Activated effector memory CD4-positive, alpha-beta T cell treated with anti-CD3 and anti-CD28 coated beads, Interleukin-2, amount 50 U/mL, for 16 hours (primary cell): ENCODE data around the gene MAL.
A peak's percentile ranks its signal among the peaks of the same experiment; 100 is the strongest.

Source experiments
- DNase-seq: peaks from one replicate; pipeline ENCODE4 v3.0.0-alpha.2; 2020

The MAL gene

DNA sequence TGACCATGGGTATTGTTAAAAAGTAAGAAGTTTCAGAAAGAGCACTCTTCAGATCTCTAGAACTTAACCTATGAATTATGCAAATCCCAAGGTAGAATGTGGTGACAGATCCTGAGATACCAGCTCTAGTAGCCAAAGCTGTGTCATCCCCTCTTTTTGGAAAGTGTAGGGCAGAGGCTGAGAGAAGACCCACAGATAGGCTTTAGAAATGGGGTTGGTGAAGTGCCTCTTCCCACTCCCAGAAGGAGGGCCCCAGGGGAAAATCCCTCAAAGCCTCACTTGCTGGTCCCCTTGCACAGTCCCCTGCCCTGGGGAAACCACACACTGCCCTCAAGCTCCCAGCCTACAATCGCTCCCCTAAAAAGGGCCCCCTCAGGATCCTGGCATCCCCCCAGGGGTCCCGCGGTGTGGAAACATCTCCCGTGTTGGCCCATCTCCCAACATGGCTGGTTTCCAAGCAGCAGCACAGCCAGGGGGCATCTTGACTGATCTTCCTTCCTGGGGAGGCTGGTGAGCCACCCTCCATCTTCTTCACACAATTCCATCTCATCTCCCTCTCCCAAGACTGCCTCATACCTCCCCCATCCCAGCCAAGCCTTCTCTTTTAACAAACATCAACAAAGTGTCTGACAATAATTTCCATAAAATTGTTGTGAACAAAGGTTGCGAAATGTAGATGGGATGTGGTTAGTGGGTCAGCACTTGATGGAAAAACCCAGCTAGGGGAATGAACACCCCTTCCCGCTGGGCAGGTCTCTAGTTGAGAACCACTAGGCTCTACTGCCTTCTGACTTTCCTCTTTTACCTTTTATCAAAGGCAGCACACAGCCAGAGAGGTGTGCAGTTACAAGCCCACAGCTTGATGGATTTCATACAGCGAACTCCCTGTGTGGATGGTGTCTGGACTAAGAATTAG is 25.1 kb downstream of the MAL start:
- DNase-seq = peak; percentile 45

DNA sequence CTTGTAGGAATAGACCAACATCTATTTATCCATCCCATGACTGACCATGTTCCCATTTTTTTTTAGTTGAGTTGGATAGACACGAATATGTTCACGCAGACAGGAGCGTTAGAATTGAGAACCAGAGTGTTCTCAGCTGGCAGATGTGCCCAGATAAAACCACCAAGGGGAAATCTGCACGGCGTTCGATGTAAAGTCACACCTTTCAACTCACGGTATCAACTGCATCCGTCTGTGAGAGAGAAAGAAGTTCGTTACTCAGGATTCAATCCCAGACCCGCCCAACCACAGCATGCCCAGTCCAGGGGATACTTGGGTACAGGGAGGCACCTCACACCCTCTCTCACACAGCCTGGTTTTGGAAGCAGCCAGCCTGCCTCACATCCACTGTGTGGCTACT is 26.1 kb downstream of the MAL start:
- peak; percentile 47 for DNase-seq

DNA sequence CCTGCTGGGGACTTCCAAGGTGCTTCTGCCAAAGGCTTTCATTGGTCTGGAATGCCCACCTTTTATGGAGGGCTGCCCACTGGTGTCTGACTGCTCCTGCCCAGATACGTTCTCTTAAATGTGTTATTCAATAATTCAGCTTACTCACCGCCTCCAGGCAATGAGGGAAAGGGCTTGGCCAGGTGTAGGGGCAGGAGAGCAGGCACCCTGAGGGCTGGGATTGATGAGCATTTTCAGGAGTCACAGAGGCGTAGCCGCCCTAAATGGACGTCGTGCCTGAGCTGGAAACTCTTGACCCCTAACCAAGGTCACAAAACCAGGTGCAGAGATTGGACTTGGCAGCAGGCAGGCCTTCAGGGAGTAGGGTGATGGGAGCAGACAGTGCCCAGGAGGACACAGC is 26.8 kb downstream of the MAL start:
- peak; percentile 38 for DNase-seq

DNA sequence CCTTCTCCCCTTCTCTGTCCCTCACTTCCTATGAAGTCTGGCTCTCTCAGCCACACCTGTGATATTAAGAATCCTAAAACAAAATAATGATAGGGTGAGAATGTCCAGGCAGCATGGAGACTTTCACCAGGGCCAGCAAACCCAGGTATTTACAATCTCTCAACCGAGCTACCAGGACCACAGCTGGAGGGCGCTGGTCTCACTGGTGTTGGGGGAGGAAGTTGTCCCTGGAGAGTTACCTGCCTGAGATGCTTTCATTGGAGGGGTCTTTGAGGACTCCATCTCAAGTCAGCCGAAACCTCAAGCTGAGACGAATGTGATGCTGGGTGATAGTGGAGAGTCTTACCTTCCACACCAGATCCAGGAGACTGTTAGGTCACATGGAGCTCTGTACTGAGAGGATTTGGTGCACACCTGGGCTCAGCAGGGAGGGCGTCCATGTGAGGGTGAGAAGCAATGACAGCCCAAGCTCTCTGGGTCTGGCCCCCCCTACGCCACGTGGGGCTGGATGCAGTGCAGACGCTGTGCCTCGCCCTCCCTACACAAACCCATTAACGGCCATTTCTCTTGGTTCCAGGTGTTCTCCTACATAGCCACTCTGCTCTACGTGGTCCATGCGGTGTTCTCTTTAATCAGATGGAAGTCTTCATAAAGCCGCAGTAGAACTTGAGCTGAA is 27.4 kb downstream of the MAL start:
- DNase-seq = peak; percentile 48

DNA sequence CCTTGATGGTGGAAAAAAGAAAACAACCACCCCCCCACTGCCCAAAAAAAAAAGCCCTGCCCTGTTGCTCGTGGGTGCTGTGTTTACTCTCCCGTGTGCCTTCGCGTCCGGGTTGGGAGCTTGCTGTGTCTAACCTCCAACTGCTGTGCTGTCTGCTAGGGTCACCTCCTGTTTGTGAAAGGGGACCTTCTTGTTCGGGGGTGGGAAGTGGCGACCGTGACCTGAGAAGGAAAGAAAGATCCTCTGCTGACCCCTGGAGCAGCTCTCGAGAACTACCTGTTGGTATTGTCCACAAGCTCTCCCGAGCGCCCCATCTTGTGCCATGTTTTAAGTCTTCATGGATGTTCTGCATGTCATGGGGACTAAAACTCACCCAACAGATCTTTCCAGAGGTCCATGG is 28.0 kb downstream of the MAL start:
- peak; percentile 62 for DNase-seq

DNA sequence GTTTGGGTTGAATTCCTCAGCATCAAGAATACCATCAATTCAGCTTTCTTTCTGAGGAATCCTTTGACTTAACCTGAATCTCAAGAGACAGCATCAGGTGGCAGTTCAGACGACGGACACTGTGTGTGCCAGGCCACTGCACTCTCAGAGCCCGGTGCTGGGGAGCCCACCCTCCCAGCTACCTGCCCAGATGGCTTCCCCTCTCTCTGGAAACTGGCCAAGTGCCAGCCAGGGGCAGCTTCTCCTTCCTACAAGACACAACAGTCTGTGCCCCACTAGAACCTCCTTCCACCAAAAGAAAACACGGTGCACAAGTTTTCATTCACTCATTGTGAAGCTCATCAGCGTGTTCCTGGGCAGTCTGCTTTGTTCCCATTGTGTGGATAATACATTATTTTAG is 28.5 kb downstream of the MAL start:
- DNase-seq = no peak

DNA sequence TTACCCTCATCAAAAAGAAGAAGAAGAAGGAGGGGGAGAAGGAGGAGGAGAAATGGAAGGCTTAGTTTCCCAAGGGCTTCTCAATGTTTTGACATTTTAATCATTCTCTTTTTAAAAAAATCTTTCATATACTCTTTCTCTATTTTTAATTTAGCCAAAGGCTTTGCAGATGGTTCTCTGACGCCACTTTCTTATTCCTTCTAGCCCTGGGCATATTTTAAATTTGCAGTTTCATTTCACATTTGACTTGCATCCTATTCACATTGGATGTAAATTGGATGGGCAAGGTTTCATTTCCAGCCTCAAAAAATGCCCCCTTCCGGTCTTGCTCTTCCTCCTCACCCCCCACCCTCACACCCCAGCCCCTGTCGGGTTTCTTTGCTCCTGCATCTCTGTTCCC is 29.8 kb downstream of the MAL start:
- no peak for DNase-seq

DNA sequence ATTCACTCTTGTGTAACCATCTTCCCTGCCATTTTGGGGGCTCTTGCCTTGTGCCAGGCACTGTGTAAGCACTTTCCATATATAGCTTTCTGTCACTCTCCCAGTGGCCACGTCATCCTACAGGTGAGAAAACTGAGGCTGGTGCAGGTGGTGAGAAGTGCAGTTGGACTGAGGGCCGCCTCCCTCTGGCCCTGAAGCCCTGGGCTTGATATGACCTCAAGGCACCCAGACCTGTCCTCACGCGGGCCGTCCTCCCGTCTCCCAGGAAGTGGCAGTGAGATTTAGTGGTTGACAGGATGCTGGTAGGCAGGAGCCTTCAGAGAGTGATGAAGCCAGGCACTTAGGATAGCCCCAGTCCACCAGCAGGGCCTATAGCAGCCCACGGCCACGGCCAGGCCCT is 30.5 kb downstream of the MAL start:
- peak; percentile 57 for DNase-seq

DNA sequence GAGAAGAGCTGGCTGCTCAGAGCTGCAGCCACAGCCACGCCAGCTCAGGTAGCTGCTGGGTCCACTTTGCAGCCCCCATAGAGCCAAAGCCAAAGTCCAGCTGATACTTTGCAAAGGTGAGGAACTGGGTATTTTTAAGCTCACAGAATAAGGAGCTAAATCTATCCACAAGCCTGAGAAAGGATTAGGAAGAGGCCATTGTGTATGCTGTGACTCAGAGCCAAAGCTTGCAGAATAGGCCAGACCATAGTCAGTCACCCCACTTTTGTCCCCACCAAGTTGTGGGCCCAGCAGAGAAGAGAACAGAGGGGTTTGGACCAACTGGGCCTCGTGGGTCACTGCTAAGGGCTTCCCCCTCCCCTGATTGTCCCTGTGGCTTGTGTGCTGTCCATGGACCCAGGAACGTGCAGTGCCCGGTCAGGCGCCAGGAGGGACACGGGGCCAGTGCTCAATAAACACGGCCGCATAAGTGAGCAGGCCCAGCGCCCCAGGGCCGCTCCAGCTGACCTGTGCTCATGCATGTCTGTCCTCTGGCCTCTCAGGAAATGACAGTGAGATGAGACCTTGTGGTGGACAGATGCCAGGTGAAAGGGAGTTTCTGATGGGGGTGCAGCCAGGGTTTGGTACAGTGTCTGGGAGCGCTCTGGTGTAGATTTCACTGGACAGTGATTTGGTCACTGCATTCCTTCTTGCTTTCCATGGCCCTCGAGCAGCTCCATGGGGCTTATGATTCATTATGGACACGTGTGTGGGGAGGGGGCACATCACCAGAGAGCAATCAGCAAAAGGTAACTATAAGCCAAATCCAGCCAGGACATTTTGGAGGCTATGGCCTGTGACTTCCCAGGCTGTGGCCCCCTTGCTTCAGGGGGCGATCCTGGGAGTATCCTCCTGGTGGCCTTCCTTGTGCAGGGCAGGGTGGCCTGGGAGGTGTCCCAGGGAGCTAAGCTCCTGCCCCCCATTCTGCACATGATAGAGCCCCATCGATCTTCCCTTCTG is 31.3 kb downstream of the MAL start:
- peak; percentile 50 for DNase-seq

DNA sequence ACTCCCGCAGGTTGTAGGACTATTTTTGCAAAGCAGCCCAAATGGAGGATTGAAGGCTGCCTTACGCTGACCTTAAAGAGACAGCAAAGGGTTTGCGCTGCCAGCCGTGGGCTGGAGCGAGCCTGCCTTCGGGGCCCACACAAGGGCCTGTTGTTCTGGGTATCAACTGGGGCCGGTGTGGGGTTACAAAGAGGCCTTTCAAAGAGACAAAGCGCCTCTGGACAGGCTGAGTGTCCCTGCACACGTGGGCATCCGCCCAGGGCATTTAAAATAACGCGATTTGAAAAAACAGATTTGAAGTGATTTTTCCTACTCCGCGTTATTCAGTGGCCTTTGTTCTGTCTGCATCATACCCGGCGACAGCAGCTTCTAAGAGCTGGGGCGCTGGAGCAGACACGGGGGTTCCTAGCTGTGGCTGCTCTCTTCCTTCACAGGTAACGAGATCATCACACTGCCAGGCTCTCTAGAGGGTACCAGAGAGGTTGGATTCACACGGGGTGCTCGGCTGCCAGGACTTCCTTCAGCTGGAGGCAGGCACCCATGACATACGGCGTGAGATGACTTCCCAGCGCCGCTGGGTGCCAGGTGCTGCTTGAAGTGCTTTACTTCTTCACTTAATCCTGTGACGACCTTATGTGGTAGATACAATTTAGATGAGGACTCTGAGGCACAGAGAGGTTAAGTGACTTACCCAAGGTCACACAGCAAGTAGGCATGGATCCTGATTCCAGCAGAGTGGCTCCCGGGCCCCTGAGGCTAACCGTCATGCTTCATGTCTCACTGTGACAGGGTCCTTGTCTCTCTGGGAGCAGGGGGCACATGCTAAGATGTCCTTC is 32.2 kb downstream of the MAL start:
- peak; percentile 54 for DNase-seq

DNA sequence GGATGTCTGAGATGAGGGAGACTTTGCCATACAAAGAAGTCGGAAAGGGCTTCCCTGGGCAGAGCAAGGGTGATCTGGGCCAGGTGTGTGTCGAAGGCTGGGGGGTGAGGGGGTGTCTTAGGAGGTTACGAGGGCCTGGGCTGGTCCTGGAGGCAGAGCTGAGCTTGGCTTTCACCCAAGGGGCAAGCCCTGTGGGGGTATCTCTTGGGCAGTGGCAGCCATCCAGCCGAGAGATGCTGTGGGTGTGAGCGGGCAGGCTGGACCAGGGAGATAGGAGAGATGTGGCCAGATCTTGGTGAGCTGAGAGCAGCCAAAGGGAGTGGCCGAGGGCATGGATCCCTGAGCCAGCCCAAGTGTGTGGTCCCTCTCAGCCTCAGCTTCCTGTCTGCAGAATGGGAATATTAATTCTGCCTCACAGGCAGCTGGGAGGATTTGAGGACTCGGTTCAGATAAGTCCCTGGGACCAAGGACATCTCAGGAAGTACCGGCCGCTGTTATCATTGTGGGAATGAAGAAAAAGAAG is 33.0 kb downstream of the MAL start:
- peak; percentile 42 for DNase-seq

DNA sequence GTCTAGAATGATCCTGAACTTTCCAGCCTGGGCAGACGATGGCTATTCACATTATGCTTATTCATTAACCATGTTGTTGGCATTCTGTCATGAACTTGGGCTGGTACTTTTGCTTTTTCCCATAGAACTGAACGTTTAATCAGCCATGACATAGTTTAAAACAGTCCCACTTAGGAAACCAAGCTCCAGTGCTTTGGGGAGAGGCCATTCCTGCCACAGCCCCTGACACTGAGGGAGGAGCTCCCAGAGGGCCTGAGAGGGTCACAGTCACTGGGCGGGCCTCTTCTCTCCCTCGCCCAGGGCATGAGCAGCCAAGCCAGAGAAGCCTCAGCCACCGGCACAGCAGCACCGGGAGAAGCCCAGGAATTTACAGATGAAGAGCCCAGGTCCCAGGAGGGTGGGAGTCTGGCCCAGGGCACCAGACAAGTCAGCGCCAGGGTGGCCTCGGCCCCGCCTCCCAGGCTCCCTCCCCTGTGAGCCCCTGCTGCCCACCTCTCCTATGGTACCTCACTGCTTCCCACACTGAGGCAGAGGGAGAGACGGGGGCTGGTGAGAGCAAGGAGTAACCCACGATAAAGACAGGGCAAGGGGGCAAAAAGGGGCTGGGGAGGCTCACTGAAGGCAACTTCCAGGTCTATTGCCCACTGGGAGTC is 33.6 kb downstream of the MAL start:
- peak; percentile 44 for DNase-seq

DNA sequence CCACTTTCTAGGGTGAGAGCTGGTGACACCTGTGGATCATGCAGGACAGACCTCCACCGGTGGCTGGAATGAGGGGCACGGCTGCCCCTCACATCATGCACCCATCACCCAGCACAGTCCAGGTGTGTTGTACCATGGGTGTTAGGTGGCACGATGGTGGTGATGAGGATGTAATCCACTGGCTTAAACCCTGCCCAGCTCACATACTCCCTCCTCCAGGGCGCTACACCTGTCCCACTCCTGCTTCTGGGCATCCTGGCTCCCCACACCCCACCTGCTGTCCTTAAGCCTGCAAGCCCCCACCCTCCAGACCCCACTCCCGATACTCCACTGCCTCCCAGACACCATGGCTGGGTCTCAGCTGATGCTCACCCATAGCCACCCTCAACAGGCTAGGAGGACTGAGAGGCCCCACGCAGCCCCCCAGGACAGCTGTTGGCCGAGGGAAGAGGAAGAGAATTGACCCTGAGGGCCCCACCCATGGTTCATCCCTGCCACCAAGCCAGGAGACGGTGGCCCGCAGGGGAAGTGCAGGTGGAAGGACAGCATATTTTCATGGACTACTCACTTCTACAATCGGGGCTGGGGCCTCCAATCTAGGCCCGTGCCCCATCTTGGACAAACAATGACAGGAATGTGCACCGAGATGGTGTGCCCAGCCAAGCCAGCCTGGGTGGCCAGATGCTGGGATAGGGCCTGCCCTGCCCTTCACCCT is 34.3 kb downstream of the MAL start:
- DNase-seq = peak; percentile 41

DNA sequence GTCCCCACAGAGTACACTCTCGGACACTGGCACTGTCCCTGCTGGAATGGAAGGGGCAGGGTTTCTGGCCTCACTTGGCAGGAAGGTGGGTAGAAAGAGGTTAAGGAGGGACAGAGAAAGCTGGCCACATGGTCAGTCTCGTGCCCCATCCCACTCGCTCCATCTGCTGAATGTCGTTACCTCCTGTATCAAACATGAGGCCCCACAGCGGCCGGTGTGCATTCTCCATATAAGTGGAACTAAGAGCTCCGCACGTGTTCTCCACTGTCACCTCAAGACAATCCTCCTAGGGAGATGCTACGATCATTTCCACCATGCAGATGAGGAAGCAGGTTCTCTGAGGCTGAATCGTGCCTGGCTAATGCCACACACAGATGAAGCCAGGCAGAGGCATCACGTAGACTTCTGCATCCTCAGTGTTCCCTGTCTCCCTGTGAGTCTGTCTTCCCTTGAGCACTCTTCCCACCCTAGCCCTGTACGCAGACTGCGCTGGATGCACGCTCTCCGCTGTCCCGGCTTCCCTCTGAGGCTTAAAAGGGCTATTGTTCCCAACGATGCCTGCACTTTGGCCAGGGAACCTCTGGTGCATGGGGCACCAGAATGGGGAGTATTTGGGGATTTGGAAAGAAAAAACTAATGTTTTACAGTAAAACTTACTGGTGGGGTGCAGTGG is 35.1 kb downstream of the MAL start:
- peak; percentile 52 for DNase-seq

DNA sequence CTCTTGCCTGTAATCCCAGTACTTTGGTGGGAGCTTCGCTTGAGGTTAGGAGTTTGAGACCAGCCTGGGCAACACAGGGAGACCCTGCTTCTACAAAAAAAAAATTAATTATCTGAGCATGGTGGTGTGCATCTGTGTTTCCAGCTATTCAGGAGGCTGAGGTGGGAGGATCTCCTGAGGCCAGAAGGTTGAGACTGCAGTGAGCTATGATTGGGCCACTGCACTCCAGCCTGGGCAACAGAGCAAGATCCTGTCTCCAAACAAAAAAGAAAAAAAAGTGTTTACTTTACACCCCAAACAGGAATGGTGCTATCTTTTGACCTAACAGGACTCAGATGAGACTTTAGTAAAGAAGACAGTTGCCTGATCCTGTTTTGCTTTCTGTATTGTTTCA is 35.6 kb downstream of the MAL start:
- DNase-seq = no peak

DNA sequence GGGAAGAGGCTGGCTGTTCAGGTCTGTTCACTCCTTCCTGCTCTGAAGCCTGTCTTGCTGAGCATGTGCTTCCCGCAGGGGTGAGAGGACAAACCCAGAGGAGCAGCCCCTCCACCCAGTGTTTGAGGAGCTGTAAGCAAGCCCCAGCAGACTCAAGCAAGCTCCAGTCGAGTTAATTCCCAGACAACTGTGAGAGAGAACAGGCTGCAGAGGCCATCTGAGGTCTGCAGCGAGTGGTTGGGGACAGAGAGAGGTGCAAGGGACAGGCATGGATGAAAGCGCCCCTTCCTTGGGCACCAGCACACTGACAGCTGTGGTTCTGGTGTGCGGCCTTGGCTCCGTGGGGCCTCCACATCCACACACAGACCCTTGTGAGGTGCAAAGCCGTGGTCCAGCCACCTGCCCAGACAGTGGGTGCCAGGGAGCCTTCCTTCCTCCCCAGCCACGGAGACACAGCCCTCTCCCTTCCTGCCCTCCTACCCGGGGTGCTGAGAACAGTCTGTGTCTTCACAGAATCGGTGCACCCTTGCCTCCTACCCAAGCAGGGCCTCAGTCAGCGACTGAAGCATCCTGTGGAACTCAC is 36.2 kb downstream of the MAL start:
- peak; percentile 61 for DNase-seq

DNA sequence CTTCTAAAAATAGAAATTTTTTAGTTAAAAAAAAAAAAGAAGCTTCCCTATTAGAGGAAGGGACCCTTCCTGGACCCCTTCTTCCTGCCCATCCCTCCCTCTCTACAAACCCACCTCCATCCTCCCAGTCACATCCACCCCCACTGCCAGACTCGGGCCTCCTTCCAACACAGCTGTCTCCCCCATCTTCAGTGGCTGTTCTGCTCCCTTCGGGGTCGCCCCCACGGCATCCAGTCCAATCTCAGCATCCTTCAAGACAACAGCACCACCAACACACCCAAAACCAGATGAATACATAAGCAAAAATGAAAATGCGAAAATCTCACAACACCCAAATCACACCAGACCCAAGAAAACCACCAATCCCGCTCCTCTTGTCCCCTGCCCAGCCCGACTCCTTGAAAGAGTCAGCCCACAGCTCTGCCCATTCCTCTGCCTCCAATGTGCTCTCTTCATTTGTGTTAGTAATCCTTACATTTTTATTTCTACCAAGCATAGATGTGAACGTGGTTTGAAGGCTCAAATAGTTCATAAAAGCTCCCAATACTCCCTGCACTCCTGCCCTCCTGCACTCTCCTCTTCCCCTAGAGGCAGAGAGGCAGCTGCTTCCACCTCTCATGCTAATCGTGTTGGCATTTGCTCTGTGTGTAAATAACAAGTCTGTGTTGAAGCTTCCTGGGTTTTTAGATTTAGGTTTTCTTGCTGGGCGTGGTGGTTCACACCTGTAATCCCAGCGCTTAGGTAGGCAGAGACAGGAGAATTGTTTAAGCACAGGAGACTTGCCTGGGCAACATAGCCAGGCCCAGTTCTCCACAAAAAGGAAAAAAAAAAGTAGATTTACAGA is 37.0 kb downstream of the MAL start:
- DNase-seq = no peak

DNA sequence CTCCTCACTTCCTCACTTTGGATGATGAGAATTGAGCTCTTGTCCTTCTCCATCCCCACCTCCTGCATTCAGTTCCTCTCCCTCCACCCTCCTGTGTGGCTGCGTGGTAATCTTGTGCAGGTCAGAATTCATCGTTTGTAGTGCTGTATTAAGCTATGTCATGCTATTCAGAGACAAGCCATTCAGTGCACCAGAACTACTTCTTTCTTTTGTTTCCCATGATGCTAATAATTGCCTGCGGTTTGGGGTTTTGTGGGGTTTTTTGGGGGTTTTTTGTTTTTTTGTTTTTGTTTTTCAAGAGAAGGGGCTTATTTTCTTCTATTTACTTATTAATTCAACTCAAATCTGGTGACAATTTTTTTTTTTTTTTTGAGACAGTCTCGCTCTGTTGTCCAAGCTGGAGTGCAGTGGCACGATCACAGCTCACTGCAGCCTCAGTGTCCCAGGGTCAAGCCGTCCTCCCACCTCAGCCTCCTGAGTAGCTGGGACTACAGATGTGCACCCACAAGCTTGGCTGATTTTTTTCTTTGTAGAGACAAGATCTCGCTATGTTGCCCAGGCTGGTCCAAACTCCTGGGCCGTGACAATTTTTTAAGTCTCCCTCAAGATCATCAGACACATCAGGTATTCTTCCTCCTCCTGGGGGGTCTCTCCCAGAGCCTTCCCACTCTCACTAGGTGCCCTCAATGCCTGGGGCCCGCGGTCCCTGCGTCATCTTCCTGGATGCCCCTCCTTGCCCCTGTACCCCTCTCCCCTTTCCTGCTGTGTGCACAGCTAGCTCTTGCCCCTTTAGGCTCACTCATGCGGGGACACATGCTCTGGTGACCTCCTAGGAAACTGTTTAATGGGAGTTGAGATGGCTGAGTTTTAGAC is 37.8 kb downstream of the MAL start:
- DNase-seq = peak; percentile 48
